Measurements from ENCODE around the gene TNKS1BP1. TPM values are rescaled to one million over a fixed set of nuclear protein-coding genes. Genes with fewer than 3 reads are reported as not detected.

TNKS1BP1 gene
- polyA plus RNA-seq, 6 donors from 2014 or later: 1.1 to 3.8 (median 2.9) TPM; not detected in 1

DNA sequence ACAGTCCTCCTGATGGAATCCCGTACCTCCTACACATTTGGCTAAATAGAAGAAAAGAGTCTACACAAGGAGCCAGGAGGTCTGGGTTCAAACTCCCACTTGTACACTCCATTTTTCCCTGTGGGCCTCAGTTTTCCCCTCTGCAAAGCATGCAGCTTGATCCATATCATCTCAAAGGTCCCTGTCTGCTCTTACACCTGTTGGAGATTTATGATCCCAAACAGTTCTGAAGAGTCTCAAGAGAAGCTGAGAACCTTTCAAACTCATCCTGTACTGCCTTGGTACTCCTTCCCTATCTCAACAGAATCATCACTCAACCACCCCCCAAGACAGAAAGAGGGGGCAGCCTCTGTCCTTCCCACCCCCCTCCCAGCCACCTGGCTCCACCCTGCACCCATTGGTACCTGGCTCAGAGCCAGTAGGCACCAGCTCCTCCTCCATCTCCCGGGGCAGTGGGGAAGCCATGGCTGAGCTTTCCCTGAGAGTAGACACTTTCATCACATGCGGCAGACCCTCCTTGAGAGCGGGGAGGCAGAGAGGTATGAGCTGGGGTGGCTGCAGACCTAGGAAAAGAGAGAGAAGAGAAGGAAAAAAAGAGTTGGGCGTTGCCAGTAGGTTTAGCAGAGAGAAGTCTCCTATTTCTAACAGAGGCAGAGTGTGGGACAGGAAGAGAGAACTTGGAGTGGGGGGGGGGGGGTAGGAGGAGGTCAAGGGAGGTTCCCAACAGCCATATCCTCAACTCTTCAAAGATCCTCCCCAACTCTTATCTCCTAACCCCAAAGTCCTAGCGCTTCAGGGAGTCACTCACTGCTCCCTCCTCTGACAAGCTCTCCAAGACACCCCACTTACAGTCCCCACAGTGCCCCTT is 3.1 kb downstream of the TNKS1BP1 start:
- Mint-ChIP-seq H3K36me3 (no peaks in the 10 kb centered on the region), H3K27ac (peak overlapping the region in 3 of 6 donors; percentile 17 to 58 (median 52)), H3K4me3 (peak overlapping the region in 6 of 8 donors; percentile 2 to 92 (median 45)), H3K4me1 (peaks cover 19 to 29% (median 25%) of the 10 kb centered on the region in 3 donors), H3K9me3 (no peaks in the 10 kb centered on the region), H3K27me3 (no peaks in the 10 kb centered on the region)
- DNase-seq (no peak), ATAC-seq (ENCODE audit: low read depth in 2 of 2) (no peak)

DNA sequence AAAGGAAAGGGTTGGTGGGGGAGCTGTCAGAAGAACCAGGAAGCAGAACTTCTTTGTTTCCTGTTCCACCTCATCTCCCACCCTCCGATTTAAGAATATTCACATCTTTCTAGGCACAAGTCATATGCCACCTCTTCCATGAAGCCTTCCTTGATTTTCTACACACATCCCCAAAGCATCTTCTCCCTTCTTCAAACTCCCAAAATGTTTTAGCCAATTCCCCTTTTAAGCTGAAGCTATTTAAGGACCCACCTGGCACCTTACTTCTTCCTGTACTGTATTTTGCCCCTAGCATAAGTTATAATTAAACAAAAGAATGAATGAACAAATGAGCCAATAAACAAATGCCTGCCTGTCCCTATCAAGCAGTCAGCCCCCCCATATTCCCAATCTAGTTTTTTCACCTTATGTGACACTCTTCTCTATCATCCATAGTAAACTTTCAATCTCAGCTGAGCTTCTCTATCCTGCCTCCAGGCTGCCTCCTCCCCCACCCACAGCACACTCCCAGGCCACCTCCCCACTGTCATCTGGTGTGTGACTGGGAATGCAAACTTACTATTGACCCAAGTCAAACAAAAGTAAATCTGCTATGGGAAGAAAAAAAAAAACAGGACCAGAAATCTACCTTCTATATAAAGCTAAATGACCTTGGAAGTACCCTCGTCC is 3.9 kb downstream of the TNKS1BP1 start:
- Mint-ChIP-seq H3K27me3 (no peaks in the 10 kb centered on the region), H3K27ac (no peak overlapping the region), H3K9me3 (no peaks in the 10 kb centered on the region), H3K4me1 (peaks cover 16 to 22% (median 20%) of the 10 kb centered on the region in 3 donors), H3K4me3 (peak overlapping the region in 2 of 8 donors; percentile 45 to 92), H3K36me3 (no peaks in the 10 kb centered on the region)
- ATAC-seq (ENCODE audit: low read depth in 2 of 2): no peak
- DNase-seq: no peak

DNA sequence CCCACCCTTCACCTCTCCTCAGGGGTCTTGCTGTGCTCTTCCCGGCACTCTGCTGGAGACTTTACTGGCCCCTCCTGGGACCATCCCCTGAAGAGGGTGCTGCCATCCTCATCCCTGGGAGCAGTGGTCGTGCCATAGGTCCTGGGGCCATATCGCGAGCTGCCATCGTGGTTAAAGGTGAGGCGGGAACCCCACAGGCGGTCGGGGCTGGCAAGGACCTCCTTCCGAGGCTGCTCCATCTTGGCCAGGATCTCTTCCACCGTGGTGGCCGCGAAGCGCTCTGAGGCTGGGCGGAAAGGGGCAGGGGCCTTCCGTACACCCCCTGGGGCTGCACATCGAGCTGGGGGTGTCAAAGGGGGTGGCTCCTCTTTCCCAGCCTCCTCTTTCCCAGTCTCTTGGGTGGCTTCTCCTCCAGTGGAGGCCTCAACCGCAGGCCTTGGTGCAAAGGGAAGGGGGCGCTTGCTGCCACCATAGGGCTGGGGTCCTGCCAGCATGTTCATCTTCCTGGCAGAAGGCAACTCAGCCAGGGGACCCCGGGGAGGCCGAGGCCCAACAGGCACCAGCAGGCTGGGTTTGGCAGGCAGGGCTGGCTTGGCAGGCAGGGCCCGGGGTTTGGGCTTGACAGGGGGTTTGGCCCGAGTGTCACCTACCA is 4.6 kb downstream of the TNKS1BP1 start:
- no peaks in the 10 kb centered on the region for H3K9me3 Mint-ChIP-seq
- peaks cover 9 to 15% (median 13%) of the 10 kb centered on the region in 3 donors for H3K4me1 Mint-ChIP-seq
- no peak for ATAC-seq (ENCODE audit: low read depth in 2 of 2)
- no peaks in the 10 kb centered on the region for H3K36me3 Mint-ChIP-seq
- no peaks in the 10 kb centered on the region for H3K27me3 Mint-ChIP-seq
- peak overlapping the region in 2 of 8 donors; percentile 22 to 52 for H3K4me3 Mint-ChIP-seq
- no peak for DNase-seq
- no peak overlapping the region for H3K27ac Mint-ChIP-seq

DNA sequence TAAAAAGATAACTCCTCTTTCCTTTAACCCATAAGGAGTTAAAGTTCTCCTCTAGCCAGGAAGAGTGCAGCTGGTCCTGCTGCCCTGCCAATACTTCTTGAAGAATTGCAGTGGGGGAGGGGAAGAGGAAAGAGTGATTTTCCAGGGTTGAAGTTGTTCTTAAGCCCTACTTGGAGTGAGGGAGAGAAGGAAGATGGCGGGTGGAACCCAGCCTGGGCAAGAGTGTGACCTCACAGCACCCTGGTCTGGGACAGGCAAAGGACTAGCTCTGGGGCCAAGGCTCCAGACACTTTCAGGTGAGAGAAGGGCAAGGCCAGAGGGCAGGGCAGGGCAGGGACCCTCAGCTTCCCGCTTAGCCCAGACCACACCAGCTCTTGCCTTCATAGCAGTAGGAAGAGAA is 6.6 kb downstream of the TNKS1BP1 start:
- no peaks in the 10 kb centered on the region for H3K27me3 Mint-ChIP-seq
- ATAC-seq (ENCODE audit: low read depth in 2 of 2) (no peak), DNase-seq (no peak)
- H3K36me3 Mint-ChIP-seq: no peaks in the 10 kb centered on the region
- H3K27ac Mint-ChIP-seq: no peak overlapping the region
- no peaks in the 10 kb centered on the region for H3K9me3 Mint-ChIP-seq
- H3K4me1 Mint-ChIP-seq: peaks cover 0 to 5% (median 4%) of the 10 kb centered on the region in 3 donors
- H3K4me3 Mint-ChIP-seq: no peak overlapping the region

GRCh38 chr11:57316017-57316416 is 8.7 kb downstream of the TNKS1BP1 start:
- no peak for DNase-seq
- Mint-ChIP-seq H3K27ac (no peak overlapping the region), H3K4me1 (peaks cover 5 to 9% (median 8%) of the 10 kb centered on the region in 3 donors), H3K9me3 (no peaks in the 10 kb centered on the region), H3K4me3 (no peak overlapping the region), H3K27me3 (peaks cover 7 to 8% (median 7%) of the 10 kb centered on the region in 3 donors), H3K36me3 (no peaks in the 10 kb centered on the region)
- ATAC-seq (ENCODE audit: low read depth in 2 of 2): no peak

- Mint-ChIP-seq H3K4me3 (no peak overlapping the region), H3K36me3 (no peaks in the 10 kb centered on the region), H3K27me3 (peaks cover 7 to 8% (median 7%) of the 10 kb centered on the region in 3 donors), H3K4me1 (peaks cover 5 to 13% (median 8%) of the 10 kb centered on the region in 3 donors), H3K27ac (no peak overlapping the region), H3K9me3 (no peaks in the 10 kb centered on the region)
- ATAC-seq (ENCODE audit: low read depth in 2 of 2) (no peak), DNase-seq (no peak)
Observed at GRCh38 chr11:57315491-57315890, 9.3 kb downstream of the TNKS1BP1 start.

- no peak for DNase-seq
Observed at GRCh38 chr11:57314221-57314973, 10.4 kb downstream of the TNKS1BP1 start.

GRCh38 chr11:57313788-57314135 is 11.0 kb downstream of the TNKS1BP1 start:
- DNase-seq (no peak), ATAC-seq (ENCODE audit: low read depth in 2 of 2) (no peak)
- Mint-ChIP-seq H3K9me3 (no peaks in the 10 kb centered on the region), H3K27me3 (peaks cover 7 to 8% (median 7%) of the 10 kb centered on the region in 3 donors), H3K4me1 (peaks cover 4 to 15% (median 5%) of the 10 kb centered on the region in 3 donors), H3K36me3 (peaks cover 0 to 7% of the 10 kb centered on the region in 2 donors), H3K27ac (no peak overlapping the region), H3K4me3 (no peak overlapping the region)

More at GRCh38 chr11:57314221-57314973, 10.4 kb downstream of the TNKS1BP1 start:
- Mint-ChIP-seq H3K4me3 (no peak overlapping the region), H3K4me1 (peaks cover 5 to 15% (median 8%) of the 10 kb centered on the region in 3 donors), H3K27me3 (peaks cover 7 to 8% (median 7%) of the 10 kb centered on the region in 3 donors), H3K27ac (no peak overlapping the region), H3K36me3 (peaks cover 0 to 7% of the 10 kb centered on the region in 2 donors), H3K9me3 (no peaks in the 10 kb centered on the region)
- no peak for ATAC-seq (ENCODE audit: low read depth in 2 of 2)

DNA sequence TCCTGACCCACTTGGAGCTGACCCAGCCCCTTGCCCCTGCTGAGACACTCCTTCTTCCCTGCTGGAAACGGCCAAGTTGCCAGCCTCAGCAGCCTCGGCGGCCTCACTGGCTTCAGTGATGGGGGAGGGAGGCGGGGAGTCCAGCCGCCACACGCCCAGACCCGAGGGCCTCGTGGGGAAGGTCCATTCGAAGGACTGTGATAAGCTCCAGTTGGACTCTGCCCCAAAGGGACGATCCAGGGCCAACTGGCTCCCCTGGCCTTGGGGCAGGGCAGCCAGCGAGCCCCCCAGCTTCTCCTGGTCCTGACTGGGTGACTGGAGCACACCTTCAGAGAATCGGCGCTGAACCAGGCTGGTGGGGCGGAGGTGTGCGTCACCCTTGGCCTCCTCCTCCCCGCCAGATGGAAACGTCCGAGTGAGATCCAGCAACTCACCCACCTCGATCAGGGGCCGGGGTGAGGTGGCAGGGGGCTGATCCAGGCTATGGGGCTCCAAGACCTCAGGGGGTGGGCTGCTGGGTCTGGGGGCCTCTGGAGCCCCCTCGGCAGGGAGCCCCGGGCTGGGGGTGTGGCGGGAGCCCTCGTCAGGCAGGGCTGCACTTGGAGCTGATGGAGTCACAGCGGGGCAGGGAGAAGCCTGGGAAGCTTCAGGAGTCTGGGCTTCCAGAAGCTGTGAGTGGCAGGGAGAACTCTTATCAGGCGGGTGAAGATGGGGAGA is 11.5 kb downstream of the TNKS1BP1 start:
- Mint-ChIP-seq H3K27ac (no peak overlapping the region), H3K27me3 (peaks cover 7 to 8% (median 7%) of the 10 kb centered on the region in 3 donors), H3K36me3 (peaks cover 0 to 7% of the 10 kb centered on the region in 2 donors), H3K9me3 (no peaks in the 10 kb centered on the region), H3K4me3 (no peak overlapping the region), H3K4me1 (peaks cover 4 to 15% (median 5%) of the 10 kb centered on the region in 3 donors)
- DNase-seq: no peak
- no peak for ATAC-seq (ENCODE audit: low read depth in 2 of 2)

DNA sequence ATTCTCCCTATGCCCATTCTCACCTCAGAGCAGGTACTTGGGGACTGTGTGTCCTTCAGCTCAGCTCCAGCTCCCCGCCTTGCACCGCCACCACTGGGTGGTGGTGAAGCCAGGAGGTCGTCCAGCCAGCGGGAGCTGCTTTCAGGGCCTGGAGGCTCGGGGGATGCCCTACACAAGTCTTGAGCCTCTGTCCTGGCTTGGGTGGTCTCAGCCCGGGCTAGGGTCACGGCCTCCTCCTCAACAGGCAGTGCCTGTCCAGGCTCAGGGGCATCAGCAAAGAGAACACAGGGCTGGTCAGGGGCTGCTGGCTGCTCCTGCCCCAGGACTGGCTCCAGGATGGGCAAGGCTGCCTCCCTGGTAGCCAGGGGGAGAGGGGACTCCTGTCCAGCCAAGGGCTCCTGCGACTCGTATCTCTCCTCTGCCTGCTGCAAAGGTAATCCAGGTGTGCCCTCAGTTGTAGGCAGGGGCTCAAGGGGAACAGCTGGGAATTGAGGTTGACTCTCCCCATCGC is 12.2 kb downstream of the TNKS1BP1 start:
- Mint-ChIP-seq H3K36me3 (peaks cover 0 to 7% of the 10 kb centered on the region in 2 donors), H3K27ac (no peak overlapping the region), H3K27me3 (peaks cover 7 to 8% (median 7%) of the 10 kb centered on the region in 3 donors), H3K9me3 (no peaks in the 10 kb centered on the region), H3K4me1 (peaks cover 4 to 16% (median 5%) of the 10 kb centered on the region in 3 donors), H3K4me3 (peak overlapping the region in 2 of 8 donors; percentile 22 to 61)
- DNase-seq: no peak
- no peak for ATAC-seq (ENCODE audit: low read depth in 2 of 2)

- H3K4me1 Mint-ChIP-seq: peaks cover 5 to 19% (median 11%) of the 10 kb centered on the region in 3 donors
- peak overlapping the region in 6 of 8 donors; percentile 9 to 76 (median 38) for H3K4me3 Mint-ChIP-seq
- no peaks in the 10 kb centered on the region for H3K9me3 Mint-ChIP-seq
- DNase-seq (no peak), ATAC-seq (ENCODE audit: low read depth in 2 of 2) (peak in 1 of 2 donors; percentile 21)
- H3K36me3 Mint-ChIP-seq: peaks cover 0 to 7% of the 10 kb centered on the region in 2 donors
- H3K27me3 Mint-ChIP-seq: peaks cover 7 to 8% (median 7%) of the 10 kb centered on the region in 3 donors
- H3K27ac Mint-ChIP-seq: no peak overlapping the region
Observed at GRCh38 chr11:57311109-57311936, 13.4 kb downstream of the TNKS1BP1 start.
